ENCODE measurements around the gene MAPKBP1. TPM values are rescaled to one million over a fixed set of nuclear protein-coding genes. Genes with fewer than 3 reads are reported as not detected.
A peak's percentile ranks its signal among the peaks of the same experiment; 100 is the strongest.

MAPKBP1 gene
- total RNA-seq, 1 experiment from 2014 or later, result 16.2 TPM

DNA sequence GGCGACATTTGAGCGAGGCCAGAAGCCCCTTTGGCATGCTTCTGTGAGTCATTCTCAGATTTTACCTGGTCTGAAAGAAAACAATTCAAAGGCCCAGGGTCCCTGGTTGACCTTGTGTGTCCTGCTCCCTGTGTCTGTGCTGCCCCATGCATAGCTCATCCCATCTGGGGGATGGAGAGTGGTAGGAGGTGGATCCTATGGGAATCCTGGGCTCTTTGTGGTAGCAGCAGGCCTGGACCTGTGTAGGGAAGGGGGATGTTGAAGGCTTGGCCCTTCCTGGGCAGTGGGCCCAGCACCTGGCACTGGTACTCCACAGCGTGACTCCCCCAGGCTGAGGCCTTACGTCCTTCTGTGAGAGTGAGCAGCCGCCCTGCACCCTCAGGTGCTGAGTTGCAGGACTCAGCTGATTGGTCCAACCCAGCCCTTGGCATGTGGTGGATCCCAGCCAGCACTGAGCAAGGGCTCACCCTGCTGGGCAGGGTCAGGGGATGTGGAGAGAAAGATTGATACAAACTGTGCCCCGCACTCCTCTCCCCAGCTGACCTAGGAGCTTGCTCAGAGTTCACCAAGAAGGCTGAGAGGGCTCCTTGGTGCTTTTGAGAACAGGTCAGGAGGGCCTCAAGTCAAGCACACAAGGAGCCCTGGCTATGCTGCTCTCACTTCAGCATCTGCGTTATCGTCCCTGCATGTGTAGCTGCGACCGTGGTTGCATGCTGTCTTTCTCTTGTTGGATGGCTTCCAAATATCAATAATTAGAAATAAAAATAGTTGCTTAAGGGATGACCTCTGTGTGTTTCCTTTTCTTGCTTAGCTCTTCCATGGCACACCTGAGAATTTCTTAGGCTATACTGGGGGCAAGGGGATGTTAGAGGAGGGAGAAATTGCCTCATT lies 32.3 kb downstream of the MAPKBP1 start:
- CTCF ChIA-PET, result interaction anchor here (1.0 to 5.9 kb wide), 2 partner anchors 33 to 252 kb away, joined by 3 to 42 read pairs; partner anchors contain the start of gene MAPKBP1
- TF ChIP-seq, protein P1, sequence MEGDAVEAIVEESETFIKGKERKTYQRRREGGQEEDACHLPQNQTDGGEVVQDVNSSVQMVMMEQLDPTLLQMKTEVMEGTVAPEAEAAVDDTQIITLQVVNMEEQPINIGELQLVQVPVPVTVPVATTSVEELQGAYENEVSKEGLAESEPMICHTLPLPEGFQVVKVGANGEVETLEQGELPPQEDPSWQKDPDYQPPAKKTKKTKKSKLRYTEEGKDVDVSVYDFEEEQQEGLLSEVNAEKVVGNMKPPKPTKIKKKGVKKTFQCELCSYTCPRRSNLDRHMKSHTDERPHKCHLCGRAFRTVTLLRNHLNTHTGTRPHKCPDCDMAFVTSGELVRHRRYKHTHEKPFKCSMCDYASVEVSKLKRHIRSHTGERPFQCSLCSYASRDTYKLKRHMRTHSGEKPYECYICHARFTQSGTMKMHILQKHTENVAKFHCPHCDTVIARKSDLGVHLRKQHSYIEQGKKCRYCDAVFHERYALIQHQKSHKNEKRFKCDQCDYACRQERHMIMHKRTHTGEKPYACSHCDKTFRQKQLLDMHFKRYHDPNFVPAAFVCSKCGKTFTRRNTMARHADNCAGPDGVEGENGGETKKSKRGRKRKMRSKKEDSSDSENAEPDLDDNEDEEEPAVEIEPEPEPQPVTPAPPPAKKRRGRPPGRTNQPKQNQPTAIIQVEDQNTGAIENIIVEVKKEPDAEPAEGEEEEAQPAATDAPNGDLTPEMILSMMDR (IDR thresholded peaks at IDR 0.05; ENCODE audit: insufficient read depth in 1 of 2, low read depth in 1 of 2, low read length in 1 of 2, severe bottlenecking in 1 of 2, unreplicated experiment in 1 of 2), result no peak
- no peaks in the 10 kb centered on the region for H3K36me3 Mint-ChIP-seq (ENCODE audit: insufficient read depth, unreplicated experiment)
- no peak overlapping the region for H3K27ac Mint-ChIP-seq (ENCODE audit: unreplicated experiment)
- H3K27me3 Mint-ChIP-seq (ENCODE audit: insufficient read depth, unreplicated experiment), result no peaks in the 10 kb centered on the region
- peak in 1 of 2 experiments; percentile 46 for DNase-seq
- no peaks in the 10 kb centered on the region; the same call in 1 of the 2 replicates for H3K36me3 ChIP-seq (ENCODE audit: control insufficient read depth, insufficient read depth, low read length)
- no peaks in the 10 kb centered on the region for H3K27me3 ChIP-seq (replicated peaks; ENCODE audit: control insufficient read depth, insufficient read depth, low read length)
- H3K9me3 Mint-ChIP-seq (ENCODE audit: unreplicated experiment), result no peaks in the 10 kb centered on the region
- no peaks in the 10 kb centered on the region for H3K4me1 Mint-ChIP-seq (ENCODE audit: low read depth, unreplicated experiment)
- no peaks in the 10 kb centered on the region for H3K4me1 ChIP-seq
- POLR2A ChIA-PET, result interaction anchor here (1.3 kb wide), 1 partner anchor 32 kb away, joined by 4 read pairs; the partner anchor contains the start of gene MAPKBP1
- no TSS peak for BruUV-seq (replicated peaks)
- H3K4me3 Mint-ChIP-seq (ENCODE audit: unreplicated experiment), result no peak overlapping the region
- H3K9me3 ChIP-seq, result no peaks in the 10 kb centered on the region
- intact Hi-C loops (cut with micrococcal nuclease; ENCODE audit: unreplicated experiment), result loop anchor here (2.0 kb wide), 1 partner anchor 58 kb away; no protein-coding TSS in a partner anchor
- no peak overlapping the region for H3K4me3 ChIP-seq (ENCODE audit: low read depth, low read length)

DNA sequence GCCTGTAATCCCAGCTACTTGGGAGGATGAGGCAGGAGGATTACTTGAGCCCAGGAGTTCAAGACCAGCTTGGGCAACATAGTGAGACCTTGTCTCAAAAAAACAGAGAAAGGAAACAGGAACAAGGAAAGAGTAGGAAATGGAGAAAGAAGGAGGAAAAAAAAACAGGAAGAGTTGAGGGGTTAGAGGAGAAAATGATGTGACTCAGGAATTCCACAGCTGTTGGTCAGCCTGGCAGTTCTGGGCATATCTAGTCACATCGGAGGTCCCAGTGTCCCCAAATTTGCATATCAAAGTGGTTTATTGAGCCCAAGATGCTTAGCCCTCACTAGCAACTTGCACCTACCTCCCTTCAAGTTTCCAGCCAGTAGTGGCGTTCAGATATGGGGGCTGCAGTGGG lies 34.8 kb downstream of the MAPKBP1 start:
- ChIA-PET POLR2A (no interaction called here), CTCF (interaction anchor here (4.0 kb wide), 1 partner anchor 36 kb away, joined by 47 read pairs; the partner anchor contains the start of gene MAPKBP1)
- Mint-ChIP-seq H3K27me3 (ENCODE audit: insufficient read depth, unreplicated experiment) (no peaks in the 10 kb centered on the region), H3K9me3 (ENCODE audit: unreplicated experiment) (no peaks in the 10 kb centered on the region), H3K36me3 (ENCODE audit: insufficient read depth, unreplicated experiment) (peaks cover 13% of the 10 kb centered on the region), H3K4me3 (ENCODE audit: unreplicated experiment) (no peak overlapping the region), H3K4me1 (ENCODE audit: low read depth, unreplicated experiment) (no peaks in the 10 kb centered on the region), H3K27ac (ENCODE audit: unreplicated experiment) (no peak overlapping the region)
- TF ChIP-seq, protein P1 (IDR thresholded peaks at IDR 0.05; ENCODE audit: insufficient read depth in 1 of 2, low read depth in 1 of 2, low read length in 1 of 2, severe bottlenecking in 1 of 2, unreplicated experiment in 1 of 2), result no peak
- no TSS peak for BruUV-seq (replicated peaks)
- Histone ChIP-seq H3K27me3 (replicated peaks; ENCODE audit: control insufficient read depth, insufficient read depth, low read length) (no peaks in the 10 kb centered on the region), H3K36me3 (ENCODE audit: control insufficient read depth, insufficient read depth, low read length) (peaks cover 2% of the 10 kb centered on the region; the same call in 1 of the 2 replicates), H3K9me3 (no peaks in the 10 kb centered on the region), H3K4me1 (no peaks in the 10 kb centered on the region), H3K4me3 (ENCODE audit: low read depth, low read length) (no peak overlapping the region)
- intact Hi-C loops (cut with micrococcal nuclease; ENCODE audit: unreplicated experiment), result no loop called here
- DNase-seq, result no peak

DNA sequence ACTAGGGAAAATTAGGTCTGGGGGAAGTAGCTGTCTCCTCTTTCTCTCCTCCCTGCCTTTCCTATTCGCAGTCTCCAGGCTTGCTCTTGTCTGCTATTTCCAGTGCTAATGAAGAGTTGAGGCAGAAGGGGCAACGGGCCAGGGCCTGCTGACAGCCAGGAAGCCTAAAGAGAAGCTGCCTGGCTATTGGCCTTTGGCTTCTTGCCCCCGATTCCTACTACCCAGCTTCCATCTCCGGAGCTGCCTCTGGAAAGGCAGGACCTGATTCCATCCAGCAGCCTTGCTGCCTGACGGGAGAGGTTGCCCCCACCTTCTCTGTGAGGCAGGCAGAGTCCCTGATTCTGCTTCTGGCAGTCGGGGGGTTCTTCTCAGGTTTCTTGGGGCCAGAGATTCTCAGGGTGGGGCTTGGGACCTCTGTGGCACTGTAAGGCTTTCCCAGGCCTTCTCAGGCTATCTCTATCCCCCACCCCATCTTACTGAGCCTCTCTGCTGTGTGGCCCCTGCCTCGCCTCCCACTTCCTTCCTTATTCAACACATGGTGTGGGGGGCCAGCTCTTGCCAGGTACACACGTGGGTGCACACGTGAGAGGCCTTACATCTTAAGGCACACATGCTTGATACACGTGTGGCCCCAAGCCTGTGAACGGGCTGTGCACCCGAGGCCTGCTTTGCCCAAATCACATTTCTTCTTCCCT lies 35.4 kb downstream of the MAPKBP1 start:
- Histone ChIP-seq H3K27me3 (replicated peaks; ENCODE audit: control insufficient read depth, insufficient read depth, low read length) (no peaks in the 10 kb centered on the region), H3K9me3 (no peaks in the 10 kb centered on the region), H3K36me3 (ENCODE audit: control insufficient read depth, insufficient read depth, low read length) (peaks cover 2% of the 10 kb centered on the region; the same call in 1 of the 2 replicates), H3K4me3 (ENCODE audit: low read depth, low read length) (no peak overlapping the region), H3K4me1 (no peaks in the 10 kb centered on the region)
- intact Hi-C loops (cut with micrococcal nuclease; ENCODE audit: unreplicated experiment), result loop anchor here (5.0 kb wide), 1 partner anchor 342 kb away; no protein-coding TSS in a partner anchor
- DNase-seq, result no peak
- CTCF ChIA-PET, result interaction anchor here (1.1 to 4.0 kb wide), 2 partner anchors 36 to 114 kb away, joined by 4 to 47 read pairs; partner anchors contain the start of gene MAPKBP1
- H3K9me3 Mint-ChIP-seq (ENCODE audit: unreplicated experiment), result no peaks in the 10 kb centered on the region
- no peaks in the 10 kb centered on the region for H3K4me1 Mint-ChIP-seq (ENCODE audit: low read depth, unreplicated experiment)
- POLR2A ChIA-PET, result no interaction called here
- H3K27ac Mint-ChIP-seq (ENCODE audit: unreplicated experiment), result no peak overlapping the region
- TF ChIP-seq, protein P1 (IDR thresholded peaks at IDR 0.05; ENCODE audit: insufficient read depth in 1 of 2, low read depth in 1 of 2, low read length in 1 of 2, severe bottlenecking in 1 of 2, unreplicated experiment in 1 of 2), result no peak
- H3K27me3 Mint-ChIP-seq (ENCODE audit: insufficient read depth, unreplicated experiment), result no peaks in the 10 kb centered on the region
- H3K4me3 Mint-ChIP-seq (ENCODE audit: unreplicated experiment), result no peak overlapping the region
- H3K36me3 Mint-ChIP-seq (ENCODE audit: insufficient read depth, unreplicated experiment), result peaks cover 13% of the 10 kb centered on the region
- BruUV-seq (replicated peaks), result no TSS peak
